NOMO-1 treated with DMSO at 0.1 percent for 48 hours (cell line): ENCODE results near the gene CHST1.

Experiments
- DNase-seq: peaks from one replicate; lab custom pipeline; 2025; ENCODE audit not compliant: unreplicated experiment; lab: John Stamatoyannopoulos, UW

CHST1 gene

GRCh38 chr11:45607995-45608394 is 57.4 kb downstream of the CHST1 start:
- no peak for DNase-seq

GRCh38 chr11:45606514-45607281 is 58.7 kb downstream of the CHST1 start:
- DNase-seq = no peak

GRCh38 chr11:45605051-45605450 is 60.4 kb downstream of the CHST1 start:
- DNase-seq = no peak

GRCh38 chr11:45603946-45604682 is 61.3 kb downstream of the CHST1 start:
- DNase-seq = no peak

- DNase-seq = no peak
Observed at GRCh38 chr11:45599161-45599943, 66.1 kb downstream of the CHST1 start.
